ENCODE results near the gene UBE2V1.
A peak's percentile ranks its signal among the peaks of the same experiment; 100 is the strongest.
"Not testable (repeated sequence)": the region's sequence is repeated elsewhere in the genome, so short reads cannot be mapped to it uniquely, and the experiment has no call there.

The UBE2V1 gene

GRCh38 chr20:50098259-50098658 is 14.7 kb downstream of the UBE2V1 start:
- Mint-ChIP-seq H3K9me3 (peaks cover 2% of the 10 kb centered on the region), H3K4me1 (peaks cover 51% of the 10 kb centered on the region), H3K36me3 (peaks cover 39% of the 10 kb centered on the region), H3K27me3 (no peaks in the 10 kb centered on the region), H3K4me3 (no peak overlapping the region), H3K27ac (peak overlapping the region; percentile 10)
- ATAC-seq: no peak

GRCh38 chr20:50097843-50098242 is 15.1 kb downstream of the UBE2V1 start:
- Mint-ChIP-seq H3K27me3 (no peaks in the 10 kb centered on the region), H3K4me3 (no peak overlapping the region), H3K4me1 (peaks cover 51% of the 10 kb centered on the region), H3K27ac (peak overlapping the region; percentile 10), H3K36me3 (peaks cover 40% of the 10 kb centered on the region), H3K9me3 (peaks cover 2% of the 10 kb centered on the region)
- ATAC-seq: no peak

GRCh38 chr20:50096237-50096636 is 16.7 kb downstream of the UBE2V1 start:
- no peaks in the 10 kb centered on the region for H3K27me3 Mint-ChIP-seq
- H3K27ac Mint-ChIP-seq: no peak overlapping the region
- H3K4me3 Mint-ChIP-seq: no peak overlapping the region
- no peaks in the 10 kb centered on the region for H3K9me3 Mint-ChIP-seq
- peaks cover 40% of the 10 kb centered on the region for H3K4me1 Mint-ChIP-seq
- no peak for ATAC-seq
- H3K36me3 Mint-ChIP-seq: peaks cover 40% of the 10 kb centered on the region

GRCh38 chr20:50095476-50096078 is 17.4 kb downstream of the UBE2V1 start:
- Mint-ChIP-seq H3K4me1 (peaks cover 37% of the 10 kb centered on the region), H3K36me3 (peaks cover 40% of the 10 kb centered on the region), H3K27me3 (no peaks in the 10 kb centered on the region), H3K9me3 (no peaks in the 10 kb centered on the region), H3K27ac (no peak overlapping the region), H3K4me3 (no peak overlapping the region)
- no peak for ATAC-seq

GRCh38 chr20:50094522-50094921 is 18.4 kb downstream of the UBE2V1 start:
- Mint-ChIP-seq H3K27me3 (no peaks in the 10 kb centered on the region), H3K4me1 (peaks cover 32% of the 10 kb centered on the region), H3K4me3 (no peak overlapping the region), H3K36me3 (peaks cover 40% of the 10 kb centered on the region), H3K9me3 (no peaks in the 10 kb centered on the region), H3K27ac (no peak overlapping the region)
- ATAC-seq: no peak

GRCh38 chr20:50093240-50093639 is 19.7 kb downstream of the UBE2V1 start:
- peaks cover 30% of the 10 kb centered on the region for H3K4me1 Mint-ChIP-seq
- no peak for ATAC-seq
- no peaks in the 10 kb centered on the region for H3K9me3 Mint-ChIP-seq
- H3K4me3 Mint-ChIP-seq: no peak overlapping the region
- H3K36me3 Mint-ChIP-seq: peaks cover 46% of the 10 kb centered on the region
- no peaks in the 10 kb centered on the region for H3K27me3 Mint-ChIP-seq
- H3K27ac Mint-ChIP-seq: no peak overlapping the region

- H3K27ac Mint-ChIP-seq: no peak overlapping the region
- H3K9me3 Mint-ChIP-seq: no peaks in the 10 kb centered on the region
- peaks cover 22% of the 10 kb centered on the region for H3K4me1 Mint-ChIP-seq
Measured at GRCh38 chr20:50092436-50092835, 20.5 kb downstream of the UBE2V1 start.

GRCh38 chr20:50089787-50090177 is 23.2 kb downstream of the UBE2V1 start:
- Mint-ChIP-seq H3K4me1 (peaks cover 34% of the 10 kb centered on the region), H3K27ac (peak overlapping the region; percentile 9), H3K36me3 (peaks cover 27% of the 10 kb centered on the region), H3K27me3 (no peaks in the 10 kb centered on the region), H3K9me3 (no peaks in the 10 kb centered on the region), H3K4me3 (no peak overlapping the region)
- ATAC-seq: no peak

More at GRCh38 chr20:50092436-50092835, 20.5 kb downstream of the UBE2V1 start:
- Mint-ChIP-seq H3K36me3 (peaks cover 38% of the 10 kb centered on the region), H3K4me3 (no peak overlapping the region), H3K27me3 (no peaks in the 10 kb centered on the region)
- no peak for ATAC-seq

- Mint-ChIP-seq H3K9me3 (no peaks in the 10 kb centered on the region), H3K4me3 (no peak overlapping the region), H3K27me3 (no peaks in the 10 kb centered on the region), H3K36me3 (peaks cover 22% of the 10 kb centered on the region), H3K4me1 (peaks cover 34% of the 10 kb centered on the region), H3K27ac (peak overlapping the region; percentile 9)
- ATAC-seq: no peak
Measured at GRCh38 chr20:50089140-50089786, 23.7 kb downstream of the UBE2V1 start.

GRCh38 chr20:50088022-50088421 is 24.9 kb downstream of the UBE2V1 start:
- no peak for ATAC-seq
- peaks cover 16% of the 10 kb centered on the region for H3K36me3 Mint-ChIP-seq
- no peak overlapping the region for H3K4me3 Mint-ChIP-seq
- H3K4me1 Mint-ChIP-seq: peaks cover 28% of the 10 kb centered on the region
- peak overlapping the region; percentile 9 for H3K27ac Mint-ChIP-seq
- H3K27me3 Mint-ChIP-seq: no peaks in the 10 kb centered on the region
- no peaks in the 10 kb centered on the region for H3K9me3 Mint-ChIP-seq

GRCh38 chr20:50085481-50086365 is 27.2 kb downstream of the UBE2V1 start:
- peak overlapping the region; percentile 68 for H3K27ac Mint-ChIP-seq
- H3K4me3 Mint-ChIP-seq: peak overlapping the region; percentile 75
- no peaks in the 10 kb centered on the region for H3K9me3 Mint-ChIP-seq
- ATAC-seq: peak; percentile 79
- no peaks in the 10 kb centered on the region for H3K27me3 Mint-ChIP-seq
- H3K36me3 Mint-ChIP-seq: peaks cover 17% of the 10 kb centered on the region
- peaks cover 23% of the 10 kb centered on the region for H3K4me1 Mint-ChIP-seq

GRCh38 chr20:50085146-50085480 is 27.8 kb downstream of the UBE2V1 start:
- Mint-ChIP-seq H3K36me3 (peaks cover 17% of the 10 kb centered on the region), H3K9me3 (no peaks in the 10 kb centered on the region), H3K4me1 (peaks cover 23% of the 10 kb centered on the region), H3K27ac (peak overlapping the region; percentile 68), H3K4me3 (peak overlapping the region; percentile 75), H3K27me3 (no peaks in the 10 kb centered on the region)
- no peak for ATAC-seq

- Mint-ChIP-seq H3K27me3 (no peaks in the 10 kb centered on the region), H3K36me3 (peaks cover 8% of the 10 kb centered on the region), H3K27ac (no peak overlapping the region), H3K9me3 (no peaks in the 10 kb centered on the region), H3K4me1 (peaks cover 17% of the 10 kb centered on the region), H3K4me3 (no peak overlapping the region)
- no peak for ATAC-seq
Measured at GRCh38 chr20:50083034-50083433, 29.9 kb downstream of the UBE2V1 start.

- H3K4me3 Mint-ChIP-seq, H3K27ac Mint-ChIP-seq, H3K27me3 Mint-ChIP-seq, H3K9me3 Mint-ChIP-seq, H3K36me3 Mint-ChIP-seq, ATAC-seq: not testable (repeated sequence)
- peaks cover 17% of the 10 kb centered on the region for H3K4me1 Mint-ChIP-seq
Measured at GRCh38 chr20:50082056-50082455, 30.9 kb downstream of the UBE2V1 start.

GRCh38 chr20:50077818-50078601 is 34.9 kb downstream of the UBE2V1 start:
- no peak for ATAC-seq
- Mint-ChIP-seq H3K27ac (no peak overlapping the region), H3K36me3 (peaks cover 8% of the 10 kb centered on the region), H3K4me3 (no peak overlapping the region), H3K27me3 (no peaks in the 10 kb centered on the region), H3K9me3 (no peaks in the 10 kb centered on the region), H3K4me1 (no peaks in the 10 kb centered on the region)
